ENCODE measurements around the gene EDDM3A. TPM values are rescaled to one million over a fixed set of nuclear protein-coding genes. Genes with fewer than 3 reads are reported as not detected.
A peak's percentile ranks its signal among the peaks of the same experiment; 100 is the strongest.

The EDDM3A gene
- total RNA-seq, 3 donors from 2014 or later (not counting 1 experiment from before 2014, with no cell fraction given), result not detected

DNA sequence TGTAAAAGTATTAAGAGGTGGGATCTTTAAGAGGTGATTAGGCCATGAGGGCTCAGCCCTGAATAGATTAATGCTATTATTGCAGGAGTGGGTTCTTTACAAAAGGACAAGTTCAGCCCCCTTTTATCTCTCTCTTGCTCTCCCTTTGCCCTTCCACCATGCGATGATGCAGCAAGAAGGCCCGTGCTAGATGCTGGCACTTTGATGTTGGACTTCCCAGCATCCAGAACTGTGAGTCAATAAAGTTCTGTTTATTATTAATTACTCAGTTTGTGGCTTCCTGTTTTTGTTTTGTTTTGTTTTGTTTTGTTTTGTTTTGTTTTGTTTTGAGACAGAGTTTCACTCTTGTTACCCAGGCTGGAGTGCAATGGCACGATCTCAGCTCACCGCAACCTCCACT lies 46.9 kb downstream of the EDDM3A start:
- intact Hi-C loops (cut with micrococcal nuclease), result no loop called here
- no peaks in the 10 kb centered on the region for H3K4me1 ChIP-seq (ENCODE audit: control insufficient read depth, insufficient read depth, low read length)
- Mint-ChIP-seq H3K4me1 (peaks cover 0 to 7% of the 10 kb centered on the region in 2 donors), H3K27me3 (ENCODE audit: low read depth in 2 of 2) (no peaks in the 10 kb centered on the region), H3K9me3 (no peaks in the 10 kb centered on the region), H3K27ac (no peak overlapping the region), H3K36me3 (no peaks in the 10 kb centered on the region), H3K4me3 (no peak overlapping the region)
- 72% methylated on average over 4 of the region's 4 CpGs for WGBS (ENCODE audit: insufficient coverage)
- TF ChIP-seq, protein P1, sequence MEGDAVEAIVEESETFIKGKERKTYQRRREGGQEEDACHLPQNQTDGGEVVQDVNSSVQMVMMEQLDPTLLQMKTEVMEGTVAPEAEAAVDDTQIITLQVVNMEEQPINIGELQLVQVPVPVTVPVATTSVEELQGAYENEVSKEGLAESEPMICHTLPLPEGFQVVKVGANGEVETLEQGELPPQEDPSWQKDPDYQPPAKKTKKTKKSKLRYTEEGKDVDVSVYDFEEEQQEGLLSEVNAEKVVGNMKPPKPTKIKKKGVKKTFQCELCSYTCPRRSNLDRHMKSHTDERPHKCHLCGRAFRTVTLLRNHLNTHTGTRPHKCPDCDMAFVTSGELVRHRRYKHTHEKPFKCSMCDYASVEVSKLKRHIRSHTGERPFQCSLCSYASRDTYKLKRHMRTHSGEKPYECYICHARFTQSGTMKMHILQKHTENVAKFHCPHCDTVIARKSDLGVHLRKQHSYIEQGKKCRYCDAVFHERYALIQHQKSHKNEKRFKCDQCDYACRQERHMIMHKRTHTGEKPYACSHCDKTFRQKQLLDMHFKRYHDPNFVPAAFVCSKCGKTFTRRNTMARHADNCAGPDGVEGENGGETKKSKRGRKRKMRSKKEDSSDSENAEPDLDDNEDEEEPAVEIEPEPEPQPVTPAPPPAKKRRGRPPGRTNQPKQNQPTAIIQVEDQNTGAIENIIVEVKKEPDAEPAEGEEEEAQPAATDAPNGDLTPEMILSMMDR (IDR thresholded peaks at IDR 0.05), result no peak
- H3K27me3 ChIP-seq (ENCODE audit: control insufficient read depth, insufficient read depth, low read length), result no peaks in the 10 kb centered on the region
- no peak for ATAC-seq
- no peaks in the 10 kb centered on the region for H3K9me3 ChIP-seq (ENCODE audit: control insufficient read depth, insufficient read depth, low read length)
- no peak overlapping the region for H3K27ac ChIP-seq (ENCODE audit: low read length)
- no peak overlapping the region for H3K4me3 ChIP-seq (ENCODE audit: low read length)
- no peak for DNase-seq
- no peaks in the 10 kb centered on the region for H3K36me3 ChIP-seq (ENCODE audit: control insufficient read depth, insufficient read depth, low read length)

DNA sequence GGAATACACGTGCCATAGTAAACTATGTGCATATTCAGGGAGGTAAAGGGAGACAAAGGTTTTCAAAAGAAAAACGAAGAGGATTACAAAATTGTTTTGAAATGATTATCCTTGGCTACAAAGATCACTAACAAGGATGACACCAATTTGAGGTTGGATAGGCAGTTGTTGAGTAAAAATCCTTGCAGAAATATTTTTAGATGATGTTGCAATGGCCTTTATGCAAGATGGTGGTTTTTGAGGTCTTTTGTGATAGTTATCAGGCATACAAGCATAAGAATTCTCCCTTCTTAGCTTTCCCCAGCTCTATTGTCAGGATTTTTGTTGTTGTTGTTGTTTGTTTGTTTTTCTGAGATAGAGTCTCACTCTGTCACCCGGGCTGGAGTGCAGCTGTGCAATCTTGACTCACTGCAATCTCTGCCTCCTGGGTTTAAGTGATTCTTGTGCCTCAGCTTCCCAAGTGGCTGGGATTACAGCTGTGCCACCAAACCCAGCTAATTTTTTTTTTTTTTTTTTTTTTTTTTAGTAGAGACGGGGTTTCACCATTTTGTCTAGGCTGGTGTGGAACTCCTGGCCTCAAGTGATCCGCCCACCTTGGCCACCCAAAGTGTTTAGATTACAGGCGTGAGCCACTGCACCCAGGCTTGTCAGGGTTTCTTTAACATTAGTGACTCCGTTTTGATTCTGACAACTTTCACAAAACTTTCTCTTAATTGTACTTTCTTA lies 49.1 kb downstream of the EDDM3A start:
- intact Hi-C loops (cut with micrococcal nuclease), result no loop called here
- Histone ChIP-seq H3K27me3 (ENCODE audit: control insufficient read depth, insufficient read depth, low read length) (no peaks in the 10 kb centered on the region), H3K4me3 (ENCODE audit: low read length) (no peak overlapping the region), H3K27ac (ENCODE audit: low read length) (no peak overlapping the region), H3K9me3 (ENCODE audit: control insufficient read depth, insufficient read depth, low read length) (no peaks in the 10 kb centered on the region), H3K36me3 (ENCODE audit: control insufficient read depth, insufficient read depth, low read length) (no peaks in the 10 kb centered on the region), H3K4me1 (ENCODE audit: control insufficient read depth, insufficient read depth, low read length) (peaks cover 9% of the 10 kb centered on the region)
- DNase-seq (no peak), ATAC-seq (peak in 1 of 3 donors; percentile 21)
- Mint-ChIP-seq H3K27ac (no peak overlapping the region), H3K4me3 (no peak overlapping the region), H3K9me3 (no peaks in the 10 kb centered on the region), H3K4me1 (peaks cover 8 to 14% of the 10 kb centered on the region in 2 donors), H3K27me3 (ENCODE audit: low read depth in 2 of 2) (no peaks in the 10 kb centered on the region), H3K36me3 (no peaks in the 10 kb centered on the region)
- 81% methylated on average over 7 of the region's 7 CpGs for WGBS (ENCODE audit: insufficient coverage)
- TF ChIP-seq, protein P1 (IDR thresholded peaks at IDR 0.05), result no peak

DNA sequence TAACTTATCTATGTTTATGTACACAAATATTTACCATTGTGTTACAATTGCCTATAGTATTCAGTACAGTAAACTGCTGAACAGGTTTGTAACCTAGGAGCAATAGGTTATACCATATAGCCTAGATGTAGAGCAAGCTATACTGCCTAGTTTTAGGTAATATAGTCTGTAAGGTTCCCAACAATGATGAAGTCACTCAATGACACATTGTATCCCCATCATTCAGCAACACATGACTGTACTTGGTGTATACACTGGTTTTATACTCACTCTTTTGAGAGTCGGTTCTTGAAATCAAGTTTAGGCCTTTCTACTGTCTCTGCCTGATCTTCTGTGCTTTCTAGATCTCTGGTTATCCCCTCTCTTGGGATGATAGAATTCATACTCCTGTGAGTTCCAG lies 51.5 kb downstream of the EDDM3A start:
- H3K27me3 ChIP-seq (ENCODE audit: control insufficient read depth, insufficient read depth, low read length), result no peaks in the 10 kb centered on the region
- no peaks in the 10 kb centered on the region for H3K9me3 ChIP-seq (ENCODE audit: control insufficient read depth, insufficient read depth, low read length)
- no peak overlapping the region for H3K4me3 ChIP-seq (ENCODE audit: low read length)
- ATAC-seq (no peak), DNase-seq (no peak)
- TF ChIP-seq, protein P1 (IDR thresholded peaks at IDR 0.05), result no peak
- H3K36me3 ChIP-seq (ENCODE audit: control insufficient read depth, insufficient read depth, low read length), result no peaks in the 10 kb centered on the region
- no peak overlapping the region for H3K27ac Mint-ChIP-seq
- no peaks in the 10 kb centered on the region for H3K27me3 Mint-ChIP-seq (ENCODE audit: low read depth in 2 of 2)
- H3K4me3 Mint-ChIP-seq, result no peak overlapping the region
- H3K27ac ChIP-seq (ENCODE audit: low read length), result no peak overlapping the region
- peaks cover 30% of the 10 kb centered on the region for H3K4me1 ChIP-seq (ENCODE audit: control insufficient read depth, insufficient read depth, low read length)
- intact Hi-C loops (cut with micrococcal nuclease), result no loop called here
- H3K9me3 Mint-ChIP-seq, result no peaks in the 10 kb centered on the region
- H3K36me3 Mint-ChIP-seq, result no peaks in the 10 kb centered on the region
- 95% methylated on average over 1 of the region's 1 CpG for whole genome bisulfite sequencing (ENCODE audit: insufficient coverage)
- peaks cover 22 to 27% of the 10 kb centered on the region in 2 donors for H3K4me1 Mint-ChIP-seq

Other genes with a start within 250 kb of the EDDM3A start
- gene RNASE10, start 240.3 kb upstream of the EDDM3A start, total RNA-seq, result 1 to 10 TPM in 1 of 3 donors, under 1 TPM in 1, not detected in 1; 0.96 to 1.1 TPM
- not detected for gene RNASE9, start 184.8 kb upstream of the EDDM3A start, total RNA-seq
- not detected for gene RNASE11, start 157.9 kb upstream of the EDDM3A start, total RNA-seq
- gene RNASE12, start 154.5 kb upstream of the EDDM3A start, total RNA-seq, result not detected
- gene OR6S1, start 104.2 kb upstream of the EDDM3A start, total RNA-seq, result not detected
- under 1 TPM in 2 of 3 donors, not detected in 1; 0.60 to 0.68 TPM for gene RNASE4, start 61.3 kb upstream of the EDDM3A start, total RNA-seq
- gene ANG, start 57.1 kb upstream of the EDDM3A start, total RNA-seq, result under 1 TPM in 1 of 3 donors, not detected in 2; 0.35 TPM
- not detected for gene EDDM3B, start 22.5 kb downstream of the EDDM3A start, total RNA-seq
- 1 to 10 TPM; 1.9 to 5.1 (median 4.9) TPM for gene RNASE6, start 35.4 kb downstream of the EDDM3A start, total RNA-seq
- gene RNASE1, start 57.0 kb downstream of the EDDM3A start, total RNA-seq, result not detected
- under 1 TPM in 1 of 3 donors, not detected in 2; 0.72 TPM for gene RNASE3, start 145.5 kb downstream of the EDDM3A start, total RNA-seq
- gene RNASE2, start 209.6 kb downstream of the EDDM3A start, total RNA-seq, result 10 to 100 TPM in 1 of 3 donors, 1 to 10 TPM in 1, not detected in 1; 2.2 to 53.6 TPM
- 10 to 100 TPM; 62.8 to 79.2 (median 74.1) TPM for gene METTL17, start 244.1 kb downstream of the EDDM3A start, total RNA-seq

Measured in natural killer cell (primary cell).